GM18870 (cell line): Measurements from ENCODE around the gene FNIP2.
"Not testable (repeated sequence)": the region's sequence is repeated elsewhere in the genome, so short reads cannot be mapped to it uniquely, and the experiment has no call there.

ENCODE experiments used
- ATAC-seq: cut with Tn5 transposase; IDR thresholded peaks from one replicate; pipeline ENCODE4 v1.9.1; 2021; ENCODE audit warnings: moderate library complexity; ENCODE audit not compliant: unreplicated experiment

The FNIP2 gene

DNA sequence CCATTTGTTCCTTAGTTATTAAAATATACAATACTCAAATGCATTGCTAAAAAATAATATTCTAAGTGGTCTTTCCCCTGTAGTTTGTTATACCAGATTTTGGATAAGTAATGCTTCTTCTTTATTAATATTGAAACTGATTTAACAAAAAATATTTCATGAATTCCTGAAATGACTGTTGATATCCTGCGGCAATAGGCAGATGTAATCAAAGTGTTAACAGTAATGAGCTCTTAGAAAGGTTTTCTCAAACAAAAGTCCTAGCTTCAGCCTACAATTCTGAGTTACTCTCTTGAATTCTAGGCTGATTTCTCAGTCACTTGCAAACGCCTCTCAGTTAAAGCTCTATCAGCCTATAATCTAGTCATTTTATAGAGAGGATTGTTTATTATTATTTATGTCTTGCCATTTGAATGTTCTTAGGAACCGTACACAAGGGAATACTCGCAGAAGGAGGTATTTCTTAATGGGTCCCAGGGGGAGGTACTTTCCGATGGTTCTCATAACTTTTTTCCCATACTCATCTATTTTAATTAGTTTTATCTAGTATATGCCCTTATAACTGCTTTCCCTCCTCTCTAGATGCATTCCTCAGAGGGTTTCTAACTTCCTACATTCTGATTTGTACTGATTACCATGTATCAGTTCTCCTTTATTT lies 96.8 kb downstream of the FNIP2 start:
- ATAC-seq = no peak

DNA sequence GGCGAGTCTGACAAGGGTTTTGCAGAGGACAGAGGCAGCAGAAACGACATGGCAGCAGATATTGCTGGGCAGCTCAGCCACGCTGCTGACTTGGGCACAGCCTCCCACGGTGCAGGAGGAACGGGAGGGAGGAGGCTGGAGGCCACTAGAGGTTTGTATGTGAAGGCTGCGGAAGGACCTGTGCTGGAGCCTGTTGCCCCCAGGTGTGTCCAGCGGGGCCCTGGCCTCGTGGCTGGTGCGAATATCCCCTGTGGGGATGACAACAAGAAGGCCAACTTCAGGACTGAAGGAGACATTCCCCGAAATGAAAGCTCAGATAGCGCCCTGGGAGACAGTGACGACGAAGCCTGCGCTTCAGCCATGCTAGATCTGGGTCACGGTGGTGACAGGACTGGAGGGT lies 100.2 kb downstream of the FNIP2 start:
- ATAC-seq = no peak

DNA sequence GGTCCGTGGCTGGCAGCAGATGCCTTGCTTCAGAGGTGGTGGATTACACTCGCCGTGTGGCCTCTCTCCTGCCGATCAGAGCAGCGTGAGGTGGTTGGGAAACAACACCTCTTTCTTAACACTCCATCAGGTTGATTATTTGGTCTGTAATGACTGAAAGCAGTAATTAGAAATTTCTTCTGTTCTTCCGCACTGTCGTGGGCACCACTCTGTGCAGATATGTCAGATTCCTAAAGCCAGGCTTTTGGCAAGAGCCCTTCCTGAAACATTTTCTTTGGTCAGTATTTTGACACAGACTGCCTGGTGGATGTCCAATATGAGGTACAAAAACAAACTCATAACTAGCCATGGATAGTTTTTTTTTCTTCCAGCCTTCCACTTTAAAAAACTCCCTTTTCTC lies 100.9 kb downstream of the FNIP2 start:
- no peak for ATAC-seq

DNA sequence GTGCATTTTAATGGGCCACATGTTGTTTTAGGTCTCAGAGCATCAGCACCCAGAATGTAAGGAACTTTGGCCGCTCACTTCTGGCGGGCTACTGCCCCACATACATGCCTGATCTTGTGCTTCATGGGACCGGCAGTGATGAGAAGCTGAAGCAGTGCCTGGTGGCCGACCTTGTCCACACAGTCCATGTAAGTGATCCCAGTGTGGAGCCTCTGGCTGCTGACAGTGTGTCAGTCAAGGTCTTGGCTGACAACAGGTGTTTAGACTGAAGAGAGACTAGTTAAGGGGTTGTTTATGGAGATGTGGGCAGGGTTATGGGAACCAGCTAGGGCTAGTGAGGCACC lies 101.4 kb downstream of the FNIP2 start:
- no peak for ATAC-seq

DNA sequence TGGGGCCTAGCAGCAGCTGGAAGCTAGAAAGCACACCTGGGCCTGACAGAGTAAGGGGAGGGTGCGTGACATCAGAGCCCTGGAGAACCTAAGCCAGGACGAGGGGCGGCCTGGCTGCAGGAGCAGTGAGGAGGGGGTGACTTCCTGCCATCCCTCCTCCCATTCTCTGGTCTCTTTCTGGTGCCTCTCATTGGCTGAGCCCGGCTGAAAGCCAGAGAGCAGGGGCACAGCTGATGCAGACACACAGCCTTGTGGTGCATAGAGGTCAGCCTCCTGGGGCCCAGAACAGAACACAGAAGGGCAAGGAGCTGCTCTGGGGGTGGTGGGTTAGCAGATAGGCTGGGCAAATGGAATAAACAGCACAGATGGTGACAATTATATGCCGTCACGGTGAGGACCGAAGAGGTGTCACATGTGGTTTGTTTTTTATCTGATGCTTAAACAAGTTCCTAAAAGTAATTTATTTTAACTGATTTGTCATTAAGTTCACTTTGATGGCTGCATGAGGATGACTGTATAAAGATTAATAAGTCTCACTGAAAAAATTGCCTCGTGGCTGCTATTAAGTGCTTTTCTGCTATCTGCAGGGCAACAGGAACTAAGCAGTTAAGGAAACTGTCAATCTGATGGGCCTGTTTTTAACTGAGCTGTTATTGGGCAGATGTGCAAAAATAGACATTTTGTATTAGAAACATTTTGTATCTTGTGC lies 102.0 kb downstream of the FNIP2 start:
- ATAC-seq = no peak

DNA sequence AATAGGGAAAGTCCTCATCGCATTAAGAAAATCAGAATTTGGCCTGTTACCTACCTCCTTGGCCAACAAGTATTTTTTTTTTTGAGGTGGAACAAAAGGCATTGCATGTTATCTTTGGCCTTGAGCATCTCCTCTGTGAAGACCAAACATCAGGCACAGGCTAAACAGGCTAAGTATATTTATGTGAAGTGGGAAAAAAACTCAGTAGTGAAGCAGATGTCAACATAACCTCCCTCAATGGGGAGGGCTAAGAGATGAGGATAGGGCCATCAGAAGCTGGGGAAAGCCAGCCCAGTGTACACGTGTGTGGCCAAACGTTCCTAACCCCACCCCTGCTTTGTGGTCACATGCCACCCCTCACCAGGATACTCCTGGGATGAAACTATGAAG lies 102.5 kb downstream of the FNIP2 start:
- no peak for ATAC-seq

DNA sequence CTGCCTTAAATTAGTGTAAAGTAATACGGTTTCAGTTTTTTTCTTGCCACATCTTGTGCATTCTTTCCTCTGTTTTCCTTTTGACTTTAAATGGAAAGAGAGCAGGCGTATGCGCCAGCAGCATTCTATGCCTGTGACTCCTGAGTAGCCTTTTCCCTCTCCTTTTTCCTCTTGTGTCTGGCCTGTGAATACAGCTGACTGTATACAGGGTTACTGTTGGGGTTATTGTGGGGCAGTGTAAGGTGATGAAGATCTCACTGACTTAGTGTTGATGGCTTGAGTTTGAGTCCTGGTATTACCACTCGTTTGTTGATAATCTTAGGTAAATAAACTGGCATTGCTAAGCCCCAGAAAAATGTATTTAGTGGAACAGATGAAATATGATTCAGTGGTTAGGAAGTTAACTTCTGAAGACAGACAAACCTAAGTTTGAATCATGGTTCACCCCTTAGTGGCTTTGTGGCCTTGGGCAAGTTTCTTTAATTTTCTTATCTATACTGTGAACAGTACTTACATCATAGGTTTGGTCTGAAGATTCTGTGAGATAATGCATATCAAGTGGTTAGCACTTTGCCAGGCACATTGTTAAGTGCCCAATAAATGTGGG lies 105.1 kb downstream of the FNIP2 start:
- ATAC-seq = no peak

DNA sequence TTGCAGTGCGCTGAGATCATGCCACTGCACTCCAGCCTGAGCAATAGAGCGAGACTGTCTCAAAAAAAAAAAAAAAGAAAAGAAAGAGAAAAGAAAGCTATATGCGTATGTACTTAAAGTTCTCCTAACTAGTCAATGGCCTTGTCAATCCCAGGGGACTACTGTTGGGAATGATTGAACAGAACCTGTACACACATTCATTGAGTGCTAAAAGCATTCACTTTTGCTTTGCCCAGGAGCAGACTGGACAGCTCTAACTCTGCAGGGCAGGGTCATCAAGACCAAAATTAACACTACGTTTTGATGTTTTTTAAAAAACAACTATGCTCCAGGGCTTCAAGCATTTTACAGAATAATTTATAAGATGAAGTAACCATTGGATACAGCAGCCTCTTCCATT lies 106.2 kb downstream of the FNIP2 start:
- ATAC-seq = no peak

DNA sequence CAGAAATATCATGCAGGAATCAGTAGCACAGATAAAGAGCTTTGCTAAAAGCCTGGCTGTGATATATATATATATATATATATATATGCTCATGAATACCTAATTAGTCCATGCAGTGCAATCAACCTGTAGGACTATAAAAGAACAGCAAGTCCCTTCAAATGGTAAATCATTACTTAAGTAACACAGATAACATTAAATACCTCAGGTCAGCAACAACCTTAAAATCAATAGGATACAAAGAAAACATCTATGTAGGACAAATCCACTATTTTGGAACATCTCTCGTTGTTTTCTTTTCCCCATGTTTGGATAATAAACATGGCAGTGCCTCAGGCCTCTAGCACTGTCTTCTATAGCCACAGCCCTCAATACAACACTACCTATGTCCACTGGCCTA lies 106.6 kb downstream of the FNIP2 start:
- ATAC-seq = no peak

DNA sequence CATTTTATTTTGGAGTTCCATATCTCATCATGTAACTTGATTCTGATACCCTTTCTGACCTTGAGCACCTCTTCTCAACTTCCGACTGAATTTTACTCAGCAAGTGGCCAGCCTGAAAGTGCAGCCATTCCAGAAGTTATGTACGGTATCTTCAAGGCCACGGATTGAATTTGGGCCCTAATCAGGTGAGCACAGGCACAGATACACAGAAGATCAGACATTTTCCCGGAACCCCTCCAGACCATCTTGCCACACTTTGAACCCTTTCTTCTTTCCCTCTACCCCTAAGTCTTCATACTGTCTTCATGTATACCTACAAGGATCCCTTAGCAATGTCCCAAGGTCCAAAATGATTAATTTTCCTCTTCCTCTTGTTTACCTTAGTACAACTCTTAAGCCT lies 108.2 kb downstream of the FNIP2 start:
- no peak for ATAC-seq

DNA sequence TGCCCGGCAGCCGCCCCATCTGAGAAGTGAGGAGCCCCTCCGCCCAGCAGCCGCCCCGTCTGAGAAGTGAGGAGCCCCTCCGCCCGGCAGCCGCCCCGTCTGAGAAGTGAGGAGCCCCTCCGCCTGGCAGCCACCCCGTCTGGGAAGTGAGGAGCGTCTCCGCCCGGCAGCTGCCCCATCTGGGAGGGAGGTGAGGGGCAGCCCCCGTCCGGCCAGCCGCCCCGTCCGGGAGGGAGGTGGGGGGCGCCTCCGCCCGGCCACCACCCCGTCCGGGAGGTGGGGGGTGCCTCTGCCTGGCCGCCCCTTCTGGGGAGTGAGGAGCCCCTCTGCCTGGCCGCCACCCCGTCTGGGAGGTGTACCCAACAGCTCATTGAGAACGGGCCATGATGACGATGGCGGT lies 113.3 kb downstream of the FNIP2 start:
- ATAC-seq = not testable (repeated sequence)

DNA sequence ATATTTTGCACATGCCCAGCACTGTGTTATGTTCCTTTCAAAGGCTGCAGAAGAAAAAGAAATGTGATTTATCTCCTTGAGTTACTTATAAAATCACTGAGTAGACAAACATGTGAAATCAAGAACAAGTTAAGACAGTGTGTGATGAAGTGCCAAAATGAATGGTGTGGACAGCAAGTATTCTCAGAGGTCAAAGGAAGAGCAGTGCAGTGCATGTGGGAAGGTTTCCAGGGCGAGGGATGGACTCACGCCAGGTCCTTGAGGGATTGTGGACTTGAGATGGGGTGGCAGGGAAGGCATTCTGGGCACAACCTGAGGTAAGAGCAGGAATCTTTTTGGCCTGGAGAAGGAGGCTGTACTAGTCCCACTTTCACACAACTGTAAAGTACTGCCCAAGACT lies 115.5 kb downstream of the FNIP2 start:
- ATAC-seq = no peak

DNA sequence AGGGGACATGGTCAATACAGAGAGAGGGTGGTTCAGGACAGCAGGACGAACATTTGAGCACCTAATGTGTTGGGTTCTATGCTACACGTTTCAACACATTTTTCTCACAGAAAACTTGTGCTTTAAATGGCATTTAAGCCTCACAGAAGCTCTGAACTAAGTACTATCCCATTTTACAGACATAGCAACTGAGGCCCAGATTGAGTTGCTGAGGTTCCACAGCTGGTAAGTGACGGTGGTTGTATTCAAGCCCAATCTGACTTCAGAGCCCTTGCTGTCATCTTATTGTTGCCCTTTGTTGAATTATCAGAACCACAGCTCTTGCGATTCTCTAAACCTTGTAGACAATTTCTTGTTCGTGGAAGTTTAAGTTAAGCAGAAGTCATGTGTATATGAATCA lies 116.7 kb downstream of the FNIP2 start:
- ATAC-seq = no peak

DNA sequence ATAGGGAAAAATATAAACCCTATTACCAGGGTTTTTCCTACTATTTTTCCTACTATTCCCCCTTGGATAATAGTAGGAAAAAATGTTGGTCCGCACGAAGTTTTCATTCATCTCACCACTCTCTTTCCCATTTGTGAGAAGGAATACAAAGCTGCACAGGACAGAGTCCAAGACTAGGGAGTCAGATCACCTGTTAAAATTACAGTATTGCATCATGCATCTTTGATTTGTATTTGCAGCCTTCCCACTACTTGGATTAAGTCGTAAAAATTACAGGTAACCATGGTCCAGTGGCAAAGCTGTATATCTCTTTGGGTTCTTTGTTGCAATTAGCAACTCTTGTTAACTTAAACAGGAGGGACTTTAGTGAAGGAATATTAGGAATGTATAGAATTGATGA lies 121.5 kb downstream of the FNIP2 start:
- ATAC-seq = no peak

DNA sequence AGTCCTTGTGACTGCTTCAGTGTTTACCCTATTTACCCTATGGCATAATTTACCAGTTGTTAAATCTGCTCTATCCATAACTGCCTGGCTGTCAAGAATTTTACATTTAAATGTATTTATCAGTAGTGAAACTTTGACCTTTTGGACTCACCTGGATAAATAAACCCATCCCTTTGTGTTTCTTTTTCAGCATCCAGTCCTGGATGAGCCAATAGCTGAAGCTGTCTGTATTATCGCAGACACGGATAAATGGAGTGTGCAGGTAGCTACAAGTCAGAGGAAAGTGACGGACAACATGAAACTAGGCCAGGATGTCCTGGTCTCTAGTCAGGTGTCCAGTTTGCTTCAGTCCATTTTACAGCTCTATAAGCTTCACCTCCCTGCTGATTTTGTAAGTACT lies 122.4 kb downstream of the FNIP2 start:
- no peak for ATAC-seq

DNA sequence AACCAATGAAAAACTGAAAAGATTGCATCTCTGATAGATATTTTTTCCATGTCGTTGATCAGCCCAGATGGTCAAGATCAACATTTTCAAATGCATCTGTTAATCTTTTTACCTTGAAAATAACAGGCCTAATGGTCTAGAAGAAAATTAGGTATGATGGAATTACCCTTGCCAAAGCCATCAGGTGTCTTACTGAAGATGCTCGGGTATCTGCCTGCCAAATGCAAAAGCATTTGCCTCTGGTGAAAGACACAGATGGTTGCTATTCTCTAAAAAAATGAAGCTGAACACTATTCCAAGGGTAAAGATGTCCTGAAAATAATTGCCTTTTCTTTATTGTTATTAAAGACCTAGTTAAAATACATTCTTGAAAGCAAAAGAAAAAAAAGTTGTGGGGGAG lies 126.0 kb downstream of the FNIP2 start:
- ATAC-seq = no peak

DNA sequence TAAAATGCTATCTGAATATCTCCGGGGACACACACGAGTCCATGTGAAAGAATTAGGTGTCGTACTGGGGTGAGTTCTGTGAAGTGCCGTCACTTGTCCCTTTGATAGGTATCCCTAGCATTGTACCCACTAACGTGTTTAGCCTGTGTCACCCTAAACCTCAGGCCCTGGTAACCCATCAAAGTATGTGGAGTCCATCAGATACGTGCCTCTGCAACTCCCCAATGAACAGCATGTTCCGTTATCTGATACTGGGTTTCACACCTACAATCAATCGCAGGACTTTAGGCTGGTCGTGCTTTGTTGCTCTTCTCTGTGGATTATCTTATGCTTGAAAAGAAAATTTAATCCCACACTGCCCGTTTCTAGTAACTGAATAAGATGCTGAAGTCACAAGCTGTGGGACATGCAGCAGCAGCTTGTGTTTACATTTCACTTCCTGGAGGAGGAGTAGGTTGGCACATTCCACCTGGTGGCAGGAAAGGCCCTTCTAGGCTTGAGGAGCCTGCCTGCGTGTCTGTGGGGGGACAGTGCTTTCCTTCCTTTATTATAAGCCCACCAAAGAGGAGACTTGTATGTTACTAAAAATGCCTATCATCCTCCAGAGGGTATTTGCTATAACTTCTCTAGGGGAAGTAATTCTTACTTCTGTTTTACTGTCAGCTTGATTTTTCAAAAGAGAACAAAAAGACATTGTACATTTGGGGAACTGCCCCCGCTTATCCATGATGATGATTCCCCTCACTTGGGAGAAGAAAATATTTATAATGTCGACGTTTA lies 127.2 kb downstream of the FNIP2 start:
- ATAC-seq = no peak

DNA sequence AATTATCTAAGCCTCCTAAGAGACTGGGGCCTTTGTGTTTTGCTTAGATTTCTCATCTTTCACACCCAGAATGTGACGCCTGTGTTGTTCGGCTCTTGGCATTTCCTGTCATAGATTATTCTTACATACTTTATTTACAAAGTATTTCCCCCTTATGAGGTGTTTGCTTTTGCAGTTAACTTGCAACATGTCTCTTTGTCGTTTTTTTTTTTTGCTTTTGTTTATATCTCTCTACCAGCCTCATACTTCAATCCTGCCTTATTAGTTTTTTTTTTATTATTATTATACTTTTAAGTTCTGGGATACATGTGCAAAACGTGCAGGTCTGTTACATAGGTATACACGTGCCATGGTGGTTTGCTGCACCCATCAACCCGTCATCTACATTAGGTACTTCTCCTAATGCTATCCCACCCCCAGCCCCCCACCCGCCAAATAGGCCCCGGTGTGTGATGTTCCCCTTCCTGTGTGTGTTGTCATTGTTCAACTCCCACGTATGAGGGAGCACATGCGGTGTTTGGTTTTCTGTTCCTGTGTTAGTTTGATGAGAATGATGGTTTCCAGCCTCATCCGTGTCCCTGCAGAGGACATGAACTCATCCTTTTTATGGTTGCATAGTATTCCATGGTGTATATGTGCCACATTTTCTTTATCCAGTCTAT lies 127.9 kb downstream of the FNIP2 start:
- ATAC-seq = not testable (repeated sequence)

DNA sequence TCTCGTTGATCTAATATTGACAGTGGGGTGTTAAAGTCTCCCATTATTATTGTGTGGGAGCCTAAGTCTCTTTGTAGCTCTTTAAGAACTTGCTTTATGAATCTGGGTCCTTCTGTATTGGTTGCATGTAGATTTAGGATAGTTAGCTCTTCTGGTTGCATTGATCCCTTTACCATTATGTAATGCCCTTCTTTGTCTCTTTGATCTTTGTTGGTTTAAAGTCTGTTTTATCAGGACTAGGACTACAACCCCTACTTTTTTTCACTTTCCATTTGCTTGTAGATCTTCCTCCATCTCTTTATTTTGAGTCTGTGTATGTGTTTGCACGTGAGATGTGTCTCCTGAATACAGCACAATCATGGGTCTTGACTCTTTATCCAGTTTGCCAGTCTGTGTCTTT lies 131.6 kb downstream of the FNIP2 start:
- ATAC-seq = not testable (repeated sequence)

DNA sequence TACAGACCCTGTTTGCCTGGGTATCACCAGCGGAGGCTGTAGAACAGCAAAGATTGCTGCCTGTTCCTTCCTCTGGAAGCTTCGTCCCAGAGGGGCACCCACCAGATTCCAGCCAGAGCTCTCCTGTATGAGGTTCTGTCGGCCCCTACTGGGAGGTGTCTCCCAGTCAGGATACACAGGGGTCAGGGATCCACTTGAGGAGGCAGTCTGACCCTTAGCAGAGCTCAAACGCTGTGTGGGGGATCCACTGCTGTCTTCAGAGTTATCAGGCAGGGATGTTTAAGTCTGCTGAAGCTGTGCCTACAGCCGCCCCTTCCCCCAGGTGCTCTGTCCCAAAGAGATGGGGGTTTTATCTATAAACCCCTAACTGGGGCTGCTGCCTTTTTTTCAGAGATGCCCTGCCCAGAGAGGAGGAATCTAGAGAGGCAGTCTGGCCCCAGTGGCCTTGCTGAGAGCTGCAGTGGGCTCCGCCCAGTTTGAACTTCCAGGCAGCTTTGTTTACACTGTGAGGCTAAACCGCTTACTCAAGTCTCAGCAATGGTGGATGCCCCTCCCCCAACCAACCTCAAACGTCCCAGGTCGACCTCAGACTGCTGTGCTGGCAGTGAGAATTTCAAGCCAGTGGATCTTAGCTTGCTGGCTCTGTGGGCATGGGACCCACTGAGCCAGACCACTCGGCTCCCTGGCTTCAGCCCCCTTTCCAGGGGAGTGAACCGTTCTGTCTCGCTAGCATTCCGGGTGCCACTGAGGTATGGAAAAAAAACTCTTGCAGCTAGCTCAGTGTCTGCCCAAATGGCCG lies 133.7 kb downstream of the FNIP2 start:
- not testable (repeated sequence) for ATAC-seq

DNA sequence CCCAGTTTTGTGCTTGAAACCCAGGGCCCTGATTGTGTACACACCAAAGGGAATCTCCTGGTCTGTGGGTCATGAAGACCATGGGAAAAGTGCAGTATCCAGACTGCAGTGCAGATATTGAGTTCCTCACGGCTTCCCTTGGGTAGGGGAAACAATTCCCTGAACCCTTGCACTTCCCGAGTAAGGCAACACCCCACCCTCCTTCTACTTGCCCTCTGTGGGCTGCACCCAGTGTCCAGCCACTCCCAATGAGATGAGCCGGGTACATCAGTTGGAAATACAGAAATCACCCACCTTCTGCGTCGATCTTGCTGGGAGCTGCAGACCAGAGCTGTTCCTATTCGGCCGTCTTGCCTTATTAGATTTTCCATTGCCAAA lies 134.2 kb downstream of the FNIP2 start:
- ATAC-seq = no peak
